ENCODE data around the gene DCAF16. TPM values are rescaled to one million over a fixed set of nuclear protein-coding genes. Genes with fewer than 3 reads are reported as not detected.

The DCAF16 gene
- total RNA-seq, 1 donor from 2014 or later: 18.7 TPM

Other genes starting within 250 kb of the DCAF16 start
- 52.0 and 66.1 TPM in 2 replicates for gene LAP3, start 233.6 kb downstream of the DCAF16 start, total RNA-seq
- 8.9 and 11.4 TPM in 2 replicates for gene MED28, start 196.1 kb downstream of the DCAF16 start, total RNA-seq
- gene FAM184B, start 29.1 kb downstream of the DCAF16 start, total RNA-seq: under 0.01 TPM in 2 replicates
- 2.7 and 6.2 TPM in 2 replicates for gene NCAPG, start 222 bp upstream of the DCAF16 start, total RNA-seq
- 18.5 and 35.2 TPM in 2 replicates for gene LCORL, start 211.0 kb upstream of the DCAF16 start, total RNA-seq

Measured in kidney epithelial cell (primary cell).